C4-2B (cell line): ENCODE data around the gene LRCH3.

Experiments used
- ZFX ChIP-seq: fragments of 450-650 bp; IDR thresholded peaks from 2 replicates; pipeline ENCODE4 v1.6.1; 2017
- TF ChIP-seq, protein P1 (sequence below): fragments of 450-650 bp; conservative IDR thresholded peaks from 2 replicates; pipeline ENCODE4 v1.5.1; 2017; ENCODE audit warnings: mild to moderate bottlenecking

GRCh38 chr3:197873329-197873728, 82.3 kb downstream of the LRCH3 start:
- TF ChIP-seq, protein P1, sequence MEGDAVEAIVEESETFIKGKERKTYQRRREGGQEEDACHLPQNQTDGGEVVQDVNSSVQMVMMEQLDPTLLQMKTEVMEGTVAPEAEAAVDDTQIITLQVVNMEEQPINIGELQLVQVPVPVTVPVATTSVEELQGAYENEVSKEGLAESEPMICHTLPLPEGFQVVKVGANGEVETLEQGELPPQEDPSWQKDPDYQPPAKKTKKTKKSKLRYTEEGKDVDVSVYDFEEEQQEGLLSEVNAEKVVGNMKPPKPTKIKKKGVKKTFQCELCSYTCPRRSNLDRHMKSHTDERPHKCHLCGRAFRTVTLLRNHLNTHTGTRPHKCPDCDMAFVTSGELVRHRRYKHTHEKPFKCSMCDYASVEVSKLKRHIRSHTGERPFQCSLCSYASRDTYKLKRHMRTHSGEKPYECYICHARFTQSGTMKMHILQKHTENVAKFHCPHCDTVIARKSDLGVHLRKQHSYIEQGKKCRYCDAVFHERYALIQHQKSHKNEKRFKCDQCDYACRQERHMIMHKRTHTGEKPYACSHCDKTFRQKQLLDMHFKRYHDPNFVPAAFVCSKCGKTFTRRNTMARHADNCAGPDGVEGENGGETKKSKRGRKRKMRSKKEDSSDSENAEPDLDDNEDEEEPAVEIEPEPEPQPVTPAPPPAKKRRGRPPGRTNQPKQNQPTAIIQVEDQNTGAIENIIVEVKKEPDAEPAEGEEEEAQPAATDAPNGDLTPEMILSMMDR: no peak
- no peak for TF ChIP-seq ZFX
